PC-3 (cell line): ENCODE data around the gene NR4A3. TPM values are rescaled to one million over a fixed set of nuclear protein-coding genes. Genes with fewer than 3 reads are reported as not detected.

Source experiments
- ATAC-seq: fragments of 200-7000 bp; cut with Tn5 transposase; 2 replicates; pipeline ENCODE4 v1.9.1; 2020; ENCODE audit warnings: mild to moderate bottlenecking, moderate library complexity
- BruUV-seq: library from RNA; stranded (reverse); fragments of 400-500 nt; replicated peaks from 2 replicates; lab custom pipeline; 2021; lab: Mats Ljungman, UMichigan
- CTCF ChIA-PET: fragments of 300-600 bp; sonication (Branson Sonifier 250); formaldehyde crosslinking; loops from one replicate; lab custom pipeline; 2022; ENCODE audit warnings: antibody characterized with exemption; lab: Charles Lee
- POLR2A ChIA-PET: fragments of 300-600 bp; sonication (Branson Sonifier 250); formaldehyde crosslinking; loops from one replicate; lab custom pipeline; 2022; ENCODE audit warnings: antibody characterized with exemption; ENCODE audit not compliant: unreplicated experiment; lab: Charles Lee
- DNase-seq: peaks from one replicate; pipeline ENCODE4 v3.0.0-alpha.2; 2015
- H2AFZ ChIP-seq: fragments of 300-600 bp; sonication (generic); 2 replicates; pipeline ENCODE4 v1.6.0; 2016; ENCODE audit warnings: antibody characterized with exemption, low read length
- H3F3A ChIP-seq: fragments of 300-600 bp; sonication (generic); one replicate; pipeline ENCODE4 v1.6.0; 2017; ENCODE audit warnings: antibody characterized with exemption, low read length, control low read depth, mild to moderate bottlenecking; ENCODE audit not compliant: unreplicated experiment
- H3K27ac ChIP-seq: fragments of 300-600 bp; sonication (generic); 2 replicates; pipeline ENCODE4 v1.5.1; 2016; ENCODE audit warnings: mild to moderate bottlenecking, low read length
- H3K27me3 ChIP-seq: fragments of 300-600 bp; sonication (generic); 2 replicates; pipeline ENCODE4 v1.6.1; 2016; ENCODE audit warnings: low read length, mixed read lengths
- H3K36me3 ChIP-seq: fragments of 300-600 bp; sonication (generic); 2 replicates; pipeline ENCODE4 v1.6.1; 2016; ENCODE audit warnings: low read depth, mixed run types, low read length, mixed read lengths
- H3K4me1 ChIP-seq: fragments of 300-600 bp; sonication (generic); 2 replicates; pipeline ENCODE4 v1.5.1; 2016; ENCODE audit warnings: low read length; ENCODE audit not compliant: insufficient read depth
- H3K4me2 ChIP-seq: fragments of 300-600 bp; sonication (generic); 2 replicates; pipeline ENCODE4 v1.6.0; 2016; ENCODE audit warnings: low read length
- H3K4me3 ChIP-seq: fragments of 300-600 bp; sonication (generic); 2 replicates; pipeline ENCODE4 v1.5.1; 2016; ENCODE audit warnings: mild to moderate bottlenecking, low read length, mixed read lengths
- H3K79me2 ChIP-seq: fragments of 300-600 bp; sonication (generic); 2 replicates; pipeline ENCODE4 v1.6.1; 2017; ENCODE audit warnings: low read length, mixed read lengths
- H3K9ac ChIP-seq: fragments of 300-600 bp; sonication (generic); 2 replicates; pipeline ENCODE4 v1.6.0; 2016; ENCODE audit warnings: mild to moderate bottlenecking, low read length
- H3K9me2 ChIP-seq: fragments of 300-600 bp; sonication (generic); replicated peaks from 2 replicates; pipeline ENCODE4 v1.6.1; 2016; ENCODE audit warnings: mixed run types, low read length, mixed read lengths
- H3K9me3 ChIP-seq: fragments of 300-600 bp; sonication (generic); 2 replicates; pipeline ENCODE4 v1.6.1; 2016; ENCODE audit warnings: low read length, mixed read lengths
- H4K20me1 ChIP-seq: fragments of 300-600 bp; sonication (generic); 2 replicates; pipeline ENCODE4 v1.6.1; 2016; ENCODE audit warnings: low read length, mixed read lengths
- CTCF ChIP-seq: fragments of 300-600 bp; sonication (generic); conservative IDR thresholded peaks from 2 replicates; pipeline ENCODE4 v1.5.1; 2017; ENCODE audit warnings: antibody characterized with exemption, low read depth, mild to moderate bottlenecking, low read length
- EZH2 ChIP-seq: fragments of 300-600 bp; sonication (generic); IDR thresholded peaks from one replicate; pipeline ENCODE4 v1.6.1; 2017; ENCODE audit warnings: antibody characterized with exemption, mild to moderate bottlenecking, low read length; ENCODE audit not compliant: unreplicated experiment
- EZH2phosphoT487 ChIP-seq: fragments of 300-600 bp; sonication (generic); IDR thresholded peaks from 2 replicates; pipeline ENCODE4 v1.6.1; 2018; ENCODE audit warnings: mild to moderate bottlenecking, antibody characterized with exemption, low read length, borderline replicate concordance
- intact Hi-C: fragments of 100-400 bp; cut with micrococcal nuclease; formaldehyde crosslinking; loops from 2 replicates; pipeline ENCODE4 v1.9.0; 2023
- total RNA-seq: library from RNA; depleted of rRNA; stranded (reverse); fragments of >200 nt; gene quantifications from 2 replicates; pipeline ENCODE4 v1.2.3, GENCODE V29; 2014

The NR4A3 gene
- total RNA-seq, 1 experiment from 2014 or later, result 0.77 TPM

GRCh38 chr9:99863955-99864354 lies 42.3 kb downstream of the NR4A3 start:
- intact Hi-C loops, result no loop called here
- DNase-seq, result no peak
- Histone ChIP-seq H3K4me3 (no peak overlapping the region), H4K20me1 (no peaks in the 10 kb centered on the region), H3K9me3 (no peaks in the 10 kb centered on the region), H3K36me3 (no peaks in the 10 kb centered on the region), H3K9ac (no peak overlapping the region), H3K27ac (no peak overlapping the region), H2AFZ (no peak overlapping the region), H3K79me2 (no peaks in the 10 kb centered on the region), H3K4me1 (peaks cover 16% of the 10 kb centered on the region), H3K4me2 (no peak overlapping the region), H3K27me3 (no peaks in the 10 kb centered on the region), H3F3A (no peaks in the 10 kb centered on the region), H3K9me2 (no peaks in the 10 kb centered on the region)
- ChIA-PET CTCF (no interaction called here), POLR2A (no interaction called here)
- ATAC-seq, result no peak
- BruUV-seq, result no TSS peak
- TF ChIP-seq EZH2 (no peak), CTCF (no peak), EZH2phosphoT487 (no peak)

GRCh38 chr9:99866398-99866797 lies 44.7 kb downstream of the NR4A3 start:
- TF ChIP-seq EZH2 (no peak), CTCF (no peak)
- intact Hi-C loops, result loop anchor here (5.0 kb wide), 1 partner anchor 44 kb away; the partner anchor contains the start of gene NR4A3
- Histone ChIP-seq H3K27ac (no peak overlapping the region), H2AFZ (no peak overlapping the region), H4K20me1 (no peaks in the 10 kb centered on the region), H3K27me3 (no peaks in the 10 kb centered on the region), H3K9ac (no peak overlapping the region), H3K9me2 (no peaks in the 10 kb centered on the region), H3K9me3 (no peaks in the 10 kb centered on the region), H3K36me3 (no peaks in the 10 kb centered on the region), H3K4me1 (peaks cover 16% of the 10 kb centered on the region), H3K79me2 (no peaks in the 10 kb centered on the region), H3K4me2 (no peak overlapping the region), H3F3A (no peaks in the 10 kb centered on the region), H3K4me3 (no peak overlapping the region)
- BruUV-seq, result no TSS peak
- CTCF ChIA-PET, result no interaction called here
- DNase-seq (no peak), ATAC-seq (no peak)
- POLR2A ChIA-PET, result no interaction called here

- CTCF ChIA-PET, result no interaction called here
- peak; percentile 84 for ATAC-seq
- no peak for TF ChIP-seq EZH2phosphoT487
- no peak for TF ChIP-seq CTCF
- no peak for TF ChIP-seq EZH2
- Histone ChIP-seq H3K4me3 (no peak overlapping the region), H3K36me3 (no peaks in the 10 kb centered on the region), H3K27me3 (no peaks in the 10 kb centered on the region), H3K9me3 (no peaks in the 10 kb centered on the region), H3K9me2 (no peaks in the 10 kb centered on the region), H4K20me1 (no peaks in the 10 kb centered on the region), H3F3A (no peaks in the 10 kb centered on the region), H3K4me2 (0 out of 2 replicates have a peak overlapping the region, but pooled peaks have one; percentile 20), H2AFZ (no peak overlapping the region), H3K9ac (no peak overlapping the region), H3K27ac (no peak overlapping the region), H3K79me2 (no peaks in the 10 kb centered on the region), H3K4me1 (peaks cover 16% of the 10 kb centered on the region)
- intact Hi-C loops, result loop anchor here (5.0 kb wide), 1 partner anchor 45 kb away; the partner anchor contains the start of gene NR4A3
- POLR2A ChIA-PET, result interaction anchor here (0.5 kb wide), 1 partner anchor 127 kb away, joined by 3 read pairs; no protein-coding TSS in a partner anchor
- BruUV-seq, result no TSS peak
- peak; percentile 56 for DNase-seq
Measured at GRCh38 chr9:99867536-99867935, 45.9 kb downstream of the NR4A3 start.
